HepG2 (cell line): ENCODE results near the gene ZNFX1. TPM values are rescaled to one million over a fixed set of nuclear protein-coding genes. Genes with fewer than 3 reads are reported as not detected.

ENCODE experiments used
- ESRRA ChIP-seq: sonication (generic); formaldehyde crosslinking; IDR thresholded peaks from 2 replicates; pipeline ENCODE4 v1.5.1; 2020; ENCODE audit warnings: mild to moderate bottlenecking, low read depth, missing genetic modification reagents
- FOXC1 ChIP-seq: sonication (generic); formaldehyde crosslinking; IDR thresholded peaks from 2 replicates; pipeline ENCODE4 v1.8.0; 2022; ENCODE audit warnings: mild to moderate bottlenecking, missing genetic modification reagents, borderline replicate concordance
- IRX3 ChIP-seq: sonication (generic); formaldehyde crosslinking; IDR thresholded peaks from 2 replicates; pipeline ENCODE4 v1.8.1; 2023; ENCODE audit warnings: mild to moderate bottlenecking, low read depth, missing genetic modification reagents, borderline replicate concordance
- TCF12 ChIP-seq, 2 experiments: fragments of 450-650 bp in 1 of 2; sonication (generic) in 1 of 2; formaldehyde crosslinking in 1 of 2; IDR thresholded peaks; 2 replicates each; pipeline versions ENCODE4 v1.6.1 to v1.8.0; 2017 to 2022; ENCODE audit warnings: antibody characterized with exemption in 1 of 2, mild to moderate bottlenecking in 1 of 2, missing genetic modification reagents in 1 of 2, moderate library complexity in 1 of 2
- ZNF142 ChIP-seq: sonication (generic); formaldehyde crosslinking; IDR thresholded peaks from 2 replicates; pipeline ENCODE4 v1.4.0; 2020; ENCODE audit warnings: missing genetic modification reagents
- polyA plus RNA-seq, 8 experiments: library from polyadenylated mRNA; depleted of rRNA in 3 of 8; stranded (reverse) in 7 of 8; unstranded in 1 of 8; fragments of >200 nt; fragmentation: Illumina TruSeq in 4 of 8; extraction: Trizol in 4 of 8; gene quantifications; 2 replicates each; pipeline versions ENCODE4 v1.2.1 to v1.2.3, GENCODE V29; 2011 to 2016; ENCODE audit warnings: low read depth in 4 of 8, missing spikeins in 1 of 8, mixed read lengths in 1 of 8; ENCODE audit not compliant: insufficient read depth in 1 of 8
- total RNA-seq, 5 experiments: library from RNA; depleted of rRNA; stranded (reverse); fragments of >200 nt; fragmentation: Illumina TruSeq; extraction: Trizol; gene quantifications; 2 replicates each; pipeline ENCODE4 v1.2.3, GENCODE V29; 2016; ENCODE audit warnings: low read depth in 1 of 5

The ZNFX1 gene
- total and polyA plus RNA-seq, 2 of the 13 experiments (the other 11 are each of a cell fraction or from before 2014, with no cell fraction given): 2.9 to 11.1 TPM

DNA sequence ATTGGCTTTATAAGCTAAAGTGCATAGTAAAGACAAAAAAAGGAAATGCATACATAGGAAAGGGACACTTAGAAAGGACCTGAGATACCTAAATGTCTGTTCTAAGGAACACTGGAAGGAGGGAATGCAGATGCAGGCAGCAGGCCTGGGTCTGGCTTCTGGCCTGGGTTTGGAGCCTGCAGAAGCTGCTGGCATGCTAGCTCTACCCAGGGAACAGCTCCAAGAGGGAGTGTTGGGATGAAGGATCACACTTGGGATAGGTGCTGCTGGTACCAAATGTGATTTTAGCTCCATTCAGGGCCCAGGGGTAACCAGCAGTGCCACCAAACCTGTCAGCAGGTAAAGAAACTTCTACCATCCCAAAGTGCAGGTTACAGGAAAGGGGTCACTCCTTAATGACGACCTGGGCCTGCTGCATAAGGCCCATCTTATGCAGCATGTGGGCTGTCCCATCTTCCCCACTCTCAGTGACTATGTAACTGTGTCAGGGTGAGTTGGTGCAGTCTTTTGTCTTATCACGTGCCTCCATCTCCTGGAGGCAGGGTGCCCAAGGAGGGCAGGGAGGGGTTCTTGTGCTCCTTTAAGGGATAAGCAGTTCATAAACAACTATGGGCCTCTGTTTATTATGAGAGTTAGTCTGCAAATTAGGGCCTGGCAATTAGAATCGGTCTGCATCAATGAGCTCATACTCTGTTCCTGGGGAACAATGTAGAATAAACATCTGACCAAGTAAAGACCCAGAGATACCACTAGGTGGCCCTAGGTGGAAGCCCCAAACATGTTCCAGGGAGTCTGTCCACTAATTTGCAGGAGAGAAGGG is 31.7 kb downstream of the ZNFX1 start (continued):
- TF ChIP-seq TCF12 (IDR thresholded peaks at IDR 0.05) (no peak), TCF12 (CRISPR knock-in tag; IDR thresholded peaks at IDR 0.05) (no peak), IRX3 (0 out of 2 replicates have a peak, but pooled peaks have one; percentile 33), ESRRA (CRISPR knock-in tag) (peak; percentile 43; the same call in 1 of the 2 replicates), ZNF142 (CRISPR knock-in tag) (no peak), FOXC1 (CRISPR knock-in tag) (no peak)
